Measurements from ENCODE around the gene DDX24.
"Not testable (repeated sequence)": the region's sequence is repeated elsewhere in the genome, so short reads cannot be mapped to it uniquely, and the experiment has no call there.

The DDX24 gene

GRCh38 chr14:94081386-94081820, 401 bp upstream of the DDX24 start:
- DNase-seq (ENCODE audit: low read depth): no peak

GRCh38 chr14:94079891-94080620, 946 bp downstream of the DDX24 start:
- no peak for DNase-seq (ENCODE audit: low read depth)

- no peak for DNase-seq (ENCODE audit: low read depth)
Measured at GRCh38 chr14:94077823-94078222, 3.2 kb downstream of the DDX24 start.

DNA sequence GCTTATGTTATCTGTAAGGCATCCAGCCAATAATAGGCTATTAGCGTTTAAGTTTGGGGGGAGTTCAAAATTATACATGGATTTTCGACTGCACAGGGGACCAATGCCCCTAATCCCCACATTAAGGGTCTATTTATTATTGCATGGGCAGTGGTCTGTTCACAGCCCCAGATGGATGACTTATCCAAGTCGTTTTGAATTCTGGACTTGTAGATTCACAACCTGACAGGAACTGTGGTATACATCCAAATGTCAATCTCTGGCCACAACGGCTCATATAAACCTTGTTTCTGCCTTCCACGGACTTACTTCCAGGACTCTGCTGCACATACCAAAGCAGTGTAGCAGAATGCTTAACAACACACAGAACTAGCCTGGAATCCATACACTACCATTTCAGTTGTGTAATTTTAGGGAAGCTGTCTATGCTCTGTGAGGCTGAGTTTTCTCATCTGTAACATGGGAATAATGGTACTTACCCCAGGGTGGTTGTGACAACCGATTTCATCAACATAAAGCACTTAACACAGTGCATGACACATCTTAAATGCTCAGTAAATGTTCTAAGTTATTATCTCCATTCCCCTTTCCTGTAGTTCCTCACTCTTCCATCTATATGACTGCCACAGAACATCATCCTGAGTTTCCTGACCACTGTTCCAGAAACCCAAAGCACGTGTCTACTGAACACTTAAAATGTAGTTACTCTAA, 3.7 kb downstream of the DDX24 start:
- no peak for DNase-seq (ENCODE audit: low read depth)

DNA sequence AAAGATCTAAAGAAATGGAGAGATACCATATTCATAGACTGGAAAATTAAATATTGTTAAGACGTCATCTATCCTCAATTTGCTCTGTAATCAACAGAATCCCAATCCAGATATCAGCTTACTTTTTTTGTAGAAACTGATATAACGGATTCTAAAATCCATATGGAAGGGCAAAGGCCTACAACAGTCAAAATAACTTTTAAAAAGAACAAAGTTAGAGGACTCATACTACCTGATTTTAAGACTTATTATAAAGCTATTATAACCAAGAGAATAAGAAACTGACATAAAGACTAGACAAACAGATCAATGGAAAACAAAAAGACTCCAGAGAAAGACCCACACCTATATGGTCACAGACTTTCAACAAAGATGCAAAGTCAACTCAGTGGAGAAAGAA, 6.0 kb downstream of the DDX24 start:
- no peak for DNase-seq (ENCODE audit: low read depth)

GRCh38 chr14:94074534-94074933, 6.5 kb downstream of the DDX24 start:
- DNase-seq (ENCODE audit: low read depth): no peak

GRCh38 chr14:94072076-94072475, 8.9 kb downstream of the DDX24 start:
- not testable (repeated sequence) for DNase-seq (ENCODE audit: low read depth)

- no peak for DNase-seq (ENCODE audit: low read depth)
Measured at GRCh38 chr14:94066089-94066676, 14.8 kb downstream of the DDX24 start.

- DNase-seq (ENCODE audit: low read depth): no peak
Measured at GRCh38 chr14:94062344-94062940, 18.6 kb downstream of the DDX24 start.

- DNase-seq (ENCODE audit: low read depth): no peak
Measured at GRCh38 chr14:94059998-94060397, 21.0 kb downstream of the DDX24 start.

GRCh38 chr14:94058674-94059138, 22.3 kb downstream of the DDX24 start:
- DNase-seq (ENCODE audit: low read depth): no peak

GRCh38 chr14:94058128-94058673, 22.8 kb downstream of the DDX24 start:
- no peak for DNase-seq (ENCODE audit: low read depth)

DNA sequence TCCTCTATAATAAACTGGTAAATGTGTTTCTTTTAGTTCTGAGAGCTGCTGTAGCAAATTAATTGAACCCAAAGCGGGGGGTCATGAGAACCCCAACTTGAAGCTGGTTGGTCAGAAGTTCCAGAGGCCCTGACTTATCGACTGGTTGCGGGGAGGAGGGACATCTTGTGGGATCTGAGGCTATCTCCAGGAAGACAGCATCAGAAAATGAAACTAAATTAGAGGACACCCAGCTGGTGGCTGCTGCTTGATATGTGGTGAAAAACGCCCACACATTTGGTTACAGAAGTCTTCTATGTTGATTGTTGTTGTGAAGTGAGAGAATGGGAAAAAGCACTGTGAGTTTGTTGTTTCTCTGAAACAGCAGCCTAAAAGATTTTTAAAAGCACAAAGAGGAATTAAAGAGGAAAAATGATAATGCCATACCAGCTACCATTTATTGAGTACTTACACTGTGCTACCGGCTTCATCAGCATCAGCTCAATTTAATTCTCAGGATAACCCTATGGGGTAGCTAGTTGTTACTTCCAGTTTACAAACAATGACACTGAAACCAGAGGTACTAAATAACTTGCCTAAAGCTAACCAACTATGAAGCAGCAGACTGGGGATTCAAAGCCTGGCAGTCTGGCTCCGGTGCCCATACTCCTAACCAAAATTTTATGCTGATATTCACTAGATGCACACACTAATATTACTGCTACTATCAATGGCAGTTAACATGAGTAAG, 24.3 kb downstream of the DDX24 start:
- no peak for DNase-seq (ENCODE audit: low read depth)

DNA sequence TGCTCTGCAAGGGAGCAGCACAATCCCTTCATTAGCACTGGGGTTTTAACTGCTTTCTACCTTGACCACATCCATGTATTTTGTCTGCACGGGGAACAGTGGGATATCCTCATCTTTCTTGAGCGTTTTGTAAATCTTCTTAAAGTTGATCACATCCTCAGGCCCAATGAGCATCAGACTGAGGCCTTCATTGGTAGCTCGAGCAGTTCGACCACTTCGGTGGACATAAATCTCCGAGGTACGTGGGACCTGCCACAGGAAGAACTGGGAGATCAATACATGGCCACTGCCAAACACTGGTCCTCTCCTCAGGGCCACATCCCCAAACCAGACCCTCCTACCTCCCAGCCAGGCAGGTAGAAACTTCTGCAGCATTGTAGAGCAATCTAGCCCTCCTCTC, 26.1 kb downstream of the DDX24 start:
- no peak for DNase-seq (ENCODE audit: low read depth)

- no peak for DNase-seq (ENCODE audit: low read depth)
Measured at GRCh38 chr14:94054401-94054800, 26.6 kb downstream of the DDX24 start.

DNA sequence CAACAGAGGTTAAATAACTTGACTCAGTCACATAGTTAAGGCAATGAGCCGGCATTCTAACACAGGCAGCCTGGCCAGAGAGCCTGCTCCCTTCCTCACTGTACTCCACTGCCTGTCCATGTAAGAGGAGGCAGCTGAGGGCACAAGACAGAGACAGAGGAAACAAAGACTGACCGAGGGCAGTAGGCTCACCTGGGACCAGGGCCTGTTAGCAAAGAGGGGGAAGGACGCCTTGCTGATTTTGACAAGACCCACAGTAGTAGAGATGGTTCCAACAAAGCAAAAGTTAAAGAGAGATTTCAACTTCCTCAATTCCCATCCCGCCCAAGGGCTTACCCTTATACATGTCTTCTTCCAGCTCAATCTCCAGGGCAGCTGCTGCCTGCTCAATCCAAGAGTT, 28.3 kb downstream of the DDX24 start:
- DNase-seq (ENCODE audit: low read depth): no peak

DNA sequence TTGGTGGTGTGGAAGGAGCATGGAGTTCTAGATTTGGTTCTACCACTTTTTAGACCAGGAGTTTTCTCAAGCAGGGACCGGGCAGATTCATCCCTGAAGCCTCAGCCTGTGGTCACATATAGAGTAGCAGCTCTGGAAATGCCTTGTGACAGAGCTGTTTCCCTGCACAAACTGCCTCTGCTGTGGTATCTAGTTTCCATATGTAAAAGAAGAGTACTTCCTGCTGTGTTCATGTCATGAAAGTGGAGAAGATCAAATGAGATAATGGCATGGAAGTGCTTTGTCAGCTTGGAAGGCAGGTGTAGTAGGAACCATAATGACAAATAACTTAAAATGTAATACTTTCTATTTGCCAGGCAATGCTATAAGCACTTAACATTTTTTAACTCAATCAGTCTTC, 28.8 kb downstream of the DDX24 start:
- no peak for DNase-seq (ENCODE audit: low read depth)

DNA sequence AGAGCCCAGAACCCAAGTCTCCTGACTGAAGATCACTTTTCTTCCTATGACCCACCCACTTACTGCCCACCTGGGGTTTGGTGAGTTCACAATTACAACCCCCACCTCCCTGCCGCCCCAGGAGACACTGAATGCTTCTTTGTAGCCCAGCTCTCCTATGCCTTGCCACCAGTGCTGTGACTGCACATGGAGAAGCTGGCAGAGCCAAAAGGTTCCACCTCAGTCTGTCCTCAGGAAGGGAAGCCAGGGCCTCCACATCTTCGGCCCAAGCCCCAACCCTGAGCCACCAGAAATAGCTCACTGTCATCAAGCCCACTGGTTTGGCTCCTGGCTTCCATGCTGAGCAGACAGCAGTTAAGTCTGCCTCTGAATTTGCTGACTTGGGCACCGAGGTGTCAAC, 29.2 kb downstream of the DDX24 start:
- no peak for DNase-seq (ENCODE audit: low read depth)

DNA sequence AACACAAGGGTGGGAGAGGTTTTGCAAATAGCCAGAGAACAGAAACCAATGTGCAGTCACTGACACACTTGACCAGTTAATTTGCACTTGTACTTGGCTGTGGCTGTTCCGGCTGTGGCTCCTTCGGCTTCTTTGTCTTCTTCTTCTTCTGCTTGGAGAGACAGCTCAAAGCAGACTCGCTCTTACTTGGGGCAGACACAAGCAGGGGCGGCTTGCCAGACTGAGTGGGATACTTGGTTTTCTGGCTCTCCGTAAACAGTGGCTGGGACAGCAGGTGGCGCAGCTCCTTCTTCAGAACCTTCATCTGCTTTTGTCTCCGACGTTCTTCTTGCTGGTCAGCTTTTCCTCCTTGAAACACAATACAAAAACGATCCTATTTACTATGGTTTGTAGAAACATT, 29.9 kb downstream of the DDX24 start:
- no peak for DNase-seq (ENCODE audit: low read depth)

GRCh38 chr14:94050231-94050880, 30.6 kb downstream of the DDX24 start:
- DNase-seq (ENCODE audit: low read depth): no peak

- no peak for DNase-seq (ENCODE audit: low read depth)
Measured at GRCh38 chr14:94049625-94050023, 31.4 kb downstream of the DDX24 start.

Data from activated T-cell treated with anti-CD3 and anti-CD28 coated beads for 48 hours (primary cell).